GM12878 (cell line): ENCODE measurements around the gene ADAMTSL5.

ENCODE experiments used
- CTCF ChIP-seq, 3 experiments: IDR thresholded peaks in 2 of 3; conservative IDR thresholded peaks in 1 of 3; 2 replicates each; pipeline ENCODE4 v1.5.1; 2011; ENCODE audit warnings: low read depth in 3 of 3, low read length in 3 of 3, mild to moderate bottlenecking in 3 of 3, control low read depth in 2 of 3, moderate library complexity in 2 of 3, inconsistent platforms in 1 of 3, mixed read lengths in 1 of 3; ENCODE audit not compliant: control insufficient read depth in 2 of 3, insufficient read depth in 1 of 3; ENCODE audit errors: extremely low read depth in 1 of 3
- E4F1 ChIP-seq: fragments of 450-650 bp; IDR thresholded peaks from 2 replicates; pipeline ENCODE4 v1.6.1; 2018; ENCODE audit warnings: borderline replicate concordance, mild to moderate bottlenecking; ENCODE audit not compliant: partially characterized antibody
- ETV6 ChIP-seq, 2 experiments: fragments of 450-650 bp in 1 of 2; IDR thresholded peaks in 1 of 2; conservative IDR thresholded peaks in 1 of 2; 2 replicates each; pipeline ENCODE4 v1.6.1; 2014; ENCODE audit warnings: antibody characterized with exemption in 1 of 2, borderline replicate concordance in 1 of 2, low read depth in 1 of 2, mild to moderate bottlenecking in 1 of 2, moderate library complexity in 1 of 2
- EZH2 ChIP-seq: IDR thresholded peaks from 2 replicates; pipeline ENCODE4 v1.6.1; 2012; ENCODE audit warnings: low read depth, mild to moderate bottlenecking, control low read depth, inconsistent platforms, low read length, borderline replicate concordance; ENCODE audit not compliant: control insufficient read depth
- MAX ChIP-seq: IDR thresholded peaks from 2 replicates; pipeline ENCODE4 v1.6.1; 2012; ENCODE audit warnings: low read depth, low read length, improper control_type of control experiment
- PBX3 ChIP-seq: IDR thresholded peaks from 2 replicates; pipeline ENCODE4 v1.6.1; 2011; ENCODE audit warnings: mild to moderate bottlenecking, low read depth, low read length, moderate library complexity; ENCODE audit not compliant: insufficient replicate concordance
- POLR2A ChIP-seq: IDR thresholded peaks from 2 replicates; pipeline ENCODE4 v1.6.1; 2011; ENCODE audit warnings: low read depth, mild to moderate bottlenecking, low read length
- SMC3 ChIP-seq: IDR thresholded peaks from 2 replicates; pipeline ENCODE4 v1.6.1; 2011; ENCODE audit warnings: low read length, improper control_type of control experiment, borderline replicate concordance
- SP1 ChIP-seq: IDR thresholded peaks from one replicate; pipeline ENCODE4 v1.6.1; 2011; ENCODE audit warnings: low read depth, low read length
- ZBTB33 ChIP-seq: fragments of 450-650 bp; IDR thresholded peaks from 2 replicates; pipeline ENCODE4 v1.6.1; 2017; ENCODE audit warnings: mild to moderate bottlenecking

- no peak for TF ChIP-seq SMC3
- no peak for TF ChIP-seq ZBTB33
- TF ChIP-seq PBX3, result no peak
- no peak for TF ChIP-seq MAX
- no peak for TF ChIP-seq POLR2A
- TF ChIP-seq CTCF (IDR thresholded peaks at IDR 0.05 in 2 of 3, conservative IDR thresholded peaks at IDR 0.05 in 1 of 3; ENCODE audit: control insufficient read depth in 2 of 3, extremely low read depth in 1 of 3, insufficient read depth in 1 of 3, low read depth in 3 of 3, low read length in 3 of 3), result no peak
- no peak for TF ChIP-seq E4F1
- no peak for TF ChIP-seq ETV6 (conservative IDR thresholded peaks at IDR 0.05 in 1 of 2, IDR thresholded peaks at IDR 0.05 in 1 of 2; ENCODE audit: borderline replicate concordance in 1 of 2, low read depth in 1 of 2)
- TF ChIP-seq EZH2, result no peak
- TF ChIP-seq SP1, result no peak
Measured at GRCh38 chr19:1560286-1560882, 47.6 kb upstream of the ADAMTSL5 start.
